HEK293 (cell line): ENCODE data around the gene ARHGAP45.

Experiments used
- GLIS1 ChIP-seq: fragments of 450-650 bp; formaldehyde crosslinking; IDR thresholded peaks from 2 replicates; pipeline ENCODE4 v1.5.1; 2016; ENCODE audit warnings: missing biosample characterization, missing genetic modification characterization
- MYNN ChIP-seq: fragments of 450-650 bp; formaldehyde crosslinking; IDR thresholded peaks from 2 replicates; pipeline ENCODE4 v1.5.1; 2016; ENCODE audit warnings: missing biosample characterization, missing genetic modification characterization, borderline replicate concordance
- MZF1 ChIP-seq: fragments of 450-650 bp; formaldehyde crosslinking; IDR thresholded peaks from 2 replicates; pipeline ENCODE4 v1.5.1; 2017; ENCODE audit warnings: missing biosample characterization, missing genetic modification characterization, borderline replicate concordance
- ZNF121 ChIP-seq: fragments of 450-650 bp; formaldehyde crosslinking; IDR thresholded peaks from 2 replicates; pipeline ENCODE4 v1.5.1; 2016; ENCODE audit warnings: missing biosample characterization, missing genetic modification characterization
- ZNF146 ChIP-seq: fragments of 450-650 bp; formaldehyde crosslinking; IDR thresholded peaks from 2 replicates; pipeline ENCODE4 v1.5.1; 2016; ENCODE audit warnings: missing biosample characterization, missing genetic modification characterization
- ZNF184 ChIP-seq: fragments of 450-650 bp; IDR thresholded peaks from 2 replicates; pipeline ENCODE4 v1.5.1; 2018; ENCODE audit warnings: missing biosample characterization, mild to moderate bottlenecking, missing genetic modification characterization
- ZNF24 ChIP-seq: fragments of 450-650 bp; formaldehyde crosslinking; IDR thresholded peaks from 2 replicates; pipeline ENCODE4 v1.5.1; 2016; ENCODE audit warnings: missing biosample characterization, missing genetic modification characterization
- ZSCAN16 ChIP-seq: fragments of 450-650 bp; formaldehyde crosslinking; IDR thresholded peaks from 2 replicates; pipeline ENCODE4 v1.5.1; 2016; ENCODE audit warnings: missing biosample characterization, missing genetic modification characterization
- ZSCAN23 ChIP-seq: fragments of 450-650 bp; formaldehyde crosslinking; IDR thresholded peaks from 2 replicates; pipeline ENCODE4 v1.5.1; 2016; ENCODE audit warnings: missing biosample characterization, missing genetic modification characterization
- TF ChIP-seq, protein P1 (sequence below): fragments of 450-650 bp; formaldehyde crosslinking; IDR thresholded peaks from 2 replicates; pipeline ENCODE4 v1.5.1; 2016; ENCODE audit warnings: missing biosample characterization, missing genetic modification characterization
- TF ChIP-seq, protein P2 (sequence below): fragments of 450-650 bp; formaldehyde crosslinking; conservative IDR thresholded peaks from 2 replicates; pipeline ENCODE4 v1.5.1; 2016; ENCODE audit warnings: low read depth, missing biosample characterization, missing genetic modification characterization
- TF ChIP-seq, protein P3 (sequence below): fragments of 450-650 bp; formaldehyde crosslinking; IDR thresholded peaks from 2 replicates; pipeline ENCODE4 v1.5.1; 2016; ENCODE audit warnings: missing biosample characterization, missing genetic modification characterization
- TF ChIP-seq, protein P4 (sequence below): fragments of 450-650 bp; IDR thresholded peaks from 2 replicates; pipeline ENCODE4 v1.5.1; 2018; ENCODE audit warnings: missing biosample characterization, mild to moderate bottlenecking, missing genetic modification characterization

DNA sequence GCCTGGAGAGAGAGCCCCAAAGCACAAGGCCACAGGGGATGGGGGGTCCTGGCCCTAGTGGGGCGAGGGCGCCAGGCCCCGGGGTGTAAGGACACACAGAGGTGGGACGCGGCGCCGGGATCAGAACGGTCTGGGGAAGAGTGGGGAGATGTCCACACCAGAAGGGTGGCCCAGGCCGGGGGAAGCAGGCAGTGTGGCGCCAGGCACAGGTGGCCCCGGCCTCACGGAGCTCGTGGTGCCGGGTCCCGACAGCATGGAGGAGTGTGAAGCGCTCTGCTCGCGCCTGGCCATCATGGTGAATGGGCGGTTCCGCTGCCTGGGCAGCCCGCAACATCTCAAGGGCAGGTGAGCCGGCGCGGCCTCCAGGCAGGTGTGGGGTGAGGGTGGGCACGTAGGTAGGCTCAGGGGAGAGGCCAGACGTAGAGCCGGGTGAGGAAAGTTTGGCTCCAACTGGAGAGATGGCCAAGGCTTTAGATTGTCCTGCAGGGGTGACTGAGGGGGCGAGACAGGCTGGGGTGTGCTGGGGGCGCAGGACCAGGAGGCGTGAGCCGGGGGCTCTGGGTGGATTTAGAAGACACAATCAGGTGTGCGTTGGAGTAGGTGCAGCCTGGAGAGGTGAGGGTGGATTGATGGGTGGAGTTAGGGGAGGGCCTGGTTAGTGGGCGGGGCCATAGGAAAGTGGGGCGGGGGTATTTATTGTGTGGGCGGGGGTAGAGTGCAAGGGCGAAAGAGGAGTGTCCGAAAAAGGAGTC lies 2.9 kb upstream of the ARHGAP45 start:
- TF ChIP-seq, protein P1, sequence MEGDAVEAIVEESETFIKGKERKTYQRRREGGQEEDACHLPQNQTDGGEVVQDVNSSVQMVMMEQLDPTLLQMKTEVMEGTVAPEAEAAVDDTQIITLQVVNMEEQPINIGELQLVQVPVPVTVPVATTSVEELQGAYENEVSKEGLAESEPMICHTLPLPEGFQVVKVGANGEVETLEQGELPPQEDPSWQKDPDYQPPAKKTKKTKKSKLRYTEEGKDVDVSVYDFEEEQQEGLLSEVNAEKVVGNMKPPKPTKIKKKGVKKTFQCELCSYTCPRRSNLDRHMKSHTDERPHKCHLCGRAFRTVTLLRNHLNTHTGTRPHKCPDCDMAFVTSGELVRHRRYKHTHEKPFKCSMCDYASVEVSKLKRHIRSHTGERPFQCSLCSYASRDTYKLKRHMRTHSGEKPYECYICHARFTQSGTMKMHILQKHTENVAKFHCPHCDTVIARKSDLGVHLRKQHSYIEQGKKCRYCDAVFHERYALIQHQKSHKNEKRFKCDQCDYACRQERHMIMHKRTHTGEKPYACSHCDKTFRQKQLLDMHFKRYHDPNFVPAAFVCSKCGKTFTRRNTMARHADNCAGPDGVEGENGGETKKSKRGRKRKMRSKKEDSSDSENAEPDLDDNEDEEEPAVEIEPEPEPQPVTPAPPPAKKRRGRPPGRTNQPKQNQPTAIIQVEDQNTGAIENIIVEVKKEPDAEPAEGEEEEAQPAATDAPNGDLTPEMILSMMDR (tag by site-specific recombination): no peak
- TF ChIP-seq ZNF184 (tag by site-specific recombination) (no peak), ZSCAN16 (no peak), GLIS1 (tag by site-specific recombination) (no peak), ZSCAN23 (no peak), ZNF24 (tag by site-specific recombination) (no peak), ZNF121 (tag by site-specific recombination) (no peak), MYNN (tag by site-specific recombination) (no peak), ZNF146 (no peak), MZF1 (tag by site-specific recombination) (no peak)
- TF ChIP-seq, protein P2, sequence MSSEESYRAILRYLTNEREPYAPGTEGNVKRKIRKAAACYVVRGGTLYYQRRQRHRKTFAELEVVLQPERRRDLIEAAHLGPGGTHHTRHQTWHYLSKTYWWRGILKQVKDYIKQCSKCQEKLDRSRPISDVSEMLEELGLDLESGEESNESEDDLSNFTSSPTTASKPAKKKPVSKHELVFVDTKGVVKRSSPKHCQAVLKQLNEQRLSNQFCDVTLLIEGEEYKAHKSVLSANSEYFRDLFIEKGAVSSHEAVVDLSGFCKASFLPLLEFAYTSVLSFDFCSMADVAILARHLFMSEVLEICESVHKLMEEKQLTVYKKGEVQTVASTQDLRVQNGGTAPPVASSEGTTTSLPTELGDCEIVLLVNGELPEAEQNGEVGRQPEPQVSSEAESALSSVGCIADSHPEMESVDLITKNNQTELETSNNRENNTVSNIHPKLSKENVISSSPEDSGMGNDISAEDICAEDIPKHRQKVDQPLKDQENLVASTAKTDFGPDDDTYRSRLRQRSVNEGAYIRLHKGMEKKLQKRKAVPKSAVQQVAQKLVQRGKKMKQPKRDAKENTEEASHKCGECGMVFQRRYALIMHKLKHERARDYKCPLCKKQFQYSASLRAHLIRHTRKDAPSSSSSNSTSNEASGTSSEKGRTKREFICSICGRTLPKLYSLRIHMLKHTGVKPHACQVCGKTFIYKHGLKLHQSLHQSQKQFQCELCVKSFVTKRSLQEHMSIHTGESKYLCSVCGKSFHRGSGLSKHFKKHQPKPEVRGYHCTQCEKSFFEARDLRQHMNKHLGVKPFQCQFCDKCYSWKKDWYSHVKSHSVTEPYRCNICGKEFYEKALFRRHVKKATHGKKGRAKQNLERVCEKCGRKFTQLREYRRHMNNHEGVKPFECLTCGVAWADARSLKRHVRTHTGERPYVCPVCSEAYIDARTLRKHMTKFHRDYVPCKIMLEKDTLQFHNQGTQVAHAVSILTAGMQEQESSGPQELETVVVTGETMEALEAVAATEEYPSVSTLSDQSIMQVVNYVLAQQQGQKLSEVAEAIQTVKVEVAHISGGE: no peak
- TF ChIP-seq, protein P3, sequence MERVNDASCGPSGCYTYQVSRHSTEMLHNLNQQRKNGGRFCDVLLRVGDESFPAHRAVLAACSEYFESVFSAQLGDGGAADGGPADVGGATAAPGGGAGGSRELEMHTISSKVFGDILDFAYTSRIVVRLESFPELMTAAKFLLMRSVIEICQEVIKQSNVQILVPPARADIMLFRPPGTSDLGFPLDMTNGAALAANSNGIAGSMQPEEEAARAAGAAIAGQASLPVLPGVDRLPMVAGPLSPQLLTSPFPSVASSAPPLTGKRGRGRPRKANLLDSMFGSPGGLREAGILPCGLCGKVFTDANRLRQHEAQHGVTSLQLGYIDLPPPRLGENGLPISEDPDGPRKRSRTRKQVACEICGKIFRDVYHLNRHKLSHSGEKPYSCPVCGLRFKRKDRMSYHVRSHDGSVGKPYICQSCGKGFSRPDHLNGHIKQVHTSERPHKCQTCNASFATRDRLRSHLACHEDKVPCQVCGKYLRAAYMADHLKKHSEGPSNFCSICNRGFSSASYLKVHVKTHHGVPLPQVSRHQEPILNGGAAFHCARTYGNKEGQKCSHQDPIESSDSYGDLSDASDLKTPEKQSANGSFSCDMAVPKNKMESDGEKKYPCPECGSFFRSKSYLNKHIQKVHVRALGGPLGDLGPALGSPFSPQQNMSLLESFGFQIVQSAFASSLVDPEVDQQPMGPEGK (tag by site-specific recombination): no peak
- TF ChIP-seq, protein P4, sequence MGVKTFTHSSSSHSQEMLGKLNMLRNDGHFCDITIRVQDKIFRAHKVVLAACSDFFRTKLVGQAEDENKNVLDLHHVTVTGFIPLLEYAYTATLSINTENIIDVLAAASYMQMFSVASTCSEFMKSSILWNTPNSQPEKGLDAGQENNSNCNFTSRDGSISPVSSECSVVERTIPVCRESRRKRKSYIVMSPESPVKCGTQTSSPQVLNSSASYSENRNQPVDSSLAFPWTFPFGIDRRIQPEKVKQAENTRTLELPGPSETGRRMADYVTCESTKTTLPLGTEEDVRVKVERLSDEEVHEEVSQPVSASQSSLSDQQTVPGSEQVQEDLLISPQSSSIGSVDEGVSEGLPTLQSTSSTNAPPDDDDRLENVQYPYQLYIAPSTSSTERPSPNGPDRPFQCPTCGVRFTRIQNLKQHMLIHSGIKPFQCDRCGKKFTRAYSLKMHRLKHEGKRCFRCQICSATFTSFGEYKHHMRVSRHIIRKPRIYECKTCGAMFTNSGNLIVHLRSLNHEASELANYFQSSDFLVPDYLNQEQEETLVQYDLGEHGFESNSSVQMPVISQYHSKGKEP (tag by site-specific recombination): no peak
